ENCODE measurements around the gene P4HA1. TPM values are rescaled to one million over a fixed set of nuclear protein-coding genes. Genes with fewer than 3 reads are reported as not detected.

The P4HA1 gene
- 12.9 to 26.3 TPM (median 21.1 TPM) in 5 replicates for total RNA-seq (2022; extraction: Qiagen RNA extraction; ENCODE audit: low read depth)

DNA sequence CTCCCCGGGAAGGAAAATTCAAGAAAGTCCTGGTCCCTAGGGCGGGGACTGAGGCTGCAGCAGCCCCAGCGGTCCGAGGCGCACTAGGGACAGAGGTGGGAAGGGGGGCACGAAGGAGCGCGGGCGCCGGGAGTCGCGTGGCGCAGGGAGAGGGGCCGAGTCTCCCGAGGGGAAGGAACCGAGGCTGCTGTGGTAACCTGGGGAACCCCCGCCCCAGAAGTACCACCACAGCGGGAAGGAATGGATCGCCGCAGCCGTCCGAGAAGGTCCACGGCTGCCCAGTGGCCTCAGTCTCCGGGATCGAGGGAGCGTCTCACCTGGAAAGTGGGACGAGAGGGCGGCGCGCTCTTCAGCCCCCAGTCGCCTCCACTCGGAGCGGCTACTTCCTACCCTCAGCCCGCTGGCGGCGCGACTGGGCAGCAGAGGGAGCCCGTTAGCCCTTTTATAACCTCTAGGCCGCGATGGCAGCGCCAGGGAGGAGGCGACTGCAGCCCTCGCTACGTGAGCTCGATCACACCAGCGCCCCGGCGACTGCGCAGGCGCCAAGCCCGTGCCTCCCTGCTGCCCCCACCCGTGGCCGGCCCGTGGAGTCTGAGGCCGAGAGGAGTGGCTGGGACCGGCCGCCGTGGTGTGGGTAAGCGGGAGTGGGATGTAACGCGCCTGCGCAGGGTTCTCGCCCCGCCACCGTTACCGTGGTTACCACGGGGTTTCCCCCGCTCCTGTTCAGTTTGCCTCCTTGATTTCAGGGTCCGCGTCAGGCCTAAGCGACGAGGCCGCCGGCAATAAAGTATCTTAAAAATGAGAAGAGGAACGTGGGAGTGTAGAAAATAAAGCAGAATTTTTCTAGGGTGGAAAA is at the start of gene P4HA1:
TSS of gene P4HA1 (minus strand) at position 418 of the 856 bp plus-strand sequence. CDS start 21,983 bp downstream, outside the sequence.

GRCh38 chr10:73110345-73110849 is 13.7 kb upstream of the P4HA1 start, which contains the start of gene NUDT13:
Gene NUDT13, plus strand, starts transcription at chr10:73110455. Its CDS starts 3,911 bp downstream, at chr10:73114366.

Other genes starting within 250 kb of the P4HA1 start
- 0.06 to 0.08 TPM in 2 of 5 replicates, not detected in the others for gene OIT3, start 203.1 kb downstream of the P4HA1 start, total RNA-seq (2022; extraction: Qiagen RNA extraction; ENCODE audit: low read depth)
- gene PLA2G12B, start 142.1 kb downstream of the P4HA1 start, total RNA-seq (2022; extraction: Qiagen RNA extraction; ENCODE audit: low read depth): not detected in 5 replicates
- gene NUDT13, start 13.6 kb upstream of the P4HA1 start, total RNA-seq (2022; extraction: Qiagen RNA extraction; ENCODE audit: low read depth): 1.8 to 3.0 TPM (median 2.3 TPM) in 5 replicates
- 24.9 to 32.3 TPM (median 26.6 TPM) in 5 replicates for gene ECD, start 71.1 kb upstream of the P4HA1 start, total RNA-seq (2022; extraction: Qiagen RNA extraction; ENCODE audit: low read depth)
- gene FAM149B1, start 71.3 kb upstream of the P4HA1 start, total RNA-seq (2022; extraction: Qiagen RNA extraction; ENCODE audit: low read depth): 5.8 to 7.9 TPM (median 7.3 TPM) in 5 replicates
- gene DNAJC9, start 150.4 kb upstream of the P4HA1 start, total RNA-seq (2022; extraction: Qiagen RNA extraction; ENCODE audit: low read depth): 48.0 to 52.7 TPM (median 51.6 TPM) in 5 replicates
- 122 to 194 TPM (median 178 TPM) in 5 replicates for gene MRPS16, start 155.8 kb upstream of the P4HA1 start, total RNA-seq (2022; extraction: Qiagen RNA extraction; ENCODE audit: low read depth)

All from A549 treated with RU486 at 1 μM for 4 hours (cell line).